Right atrium auricular region (tissue), 2 donors: ENCODE results near the gene ZNF318. TPM values are rescaled to one million over a fixed set of nuclear protein-coding genes. Genes with fewer than 3 reads are reported as not detected.
"Not testable (repeated sequence)": the region's sequence is repeated elsewhere in the genome, so short reads cannot be mapped to it uniquely, and the experiment has no call there.

Source experiments
- DNase-seq: peaks from one replicate; pipeline ENCODE4 v3.0.0-alpha.2; 2019; ENCODE audit warnings: low spot score
- H3K27ac ChIP-seq, 2 donors: fragments of 200-600 bp; sonication (generic); 1 replicate in 1 of 2; 2 replicates in 1 of 2; pipeline ENCODE4 v1.5.1; 2016 to 2019
- H3K27me3 ChIP-seq, 2 donors: fragments of 200-600 bp; sonication (generic); one replicate each; pipeline versions ENCODE4 v1.5.1 to v1.6.0; 2017 to 2019
- H3K36me3 ChIP-seq: fragments of 200-600 bp; sonication (generic); one replicate; pipeline ENCODE4 v1.5.1; 2016
- H3K4me1 ChIP-seq, 2 donors: fragments of 200-600 bp; sonication (generic); one replicate each; pipeline versions ENCODE4 v1.5.1 to v1.6.0; 2017 to 2019
- H3K4me3 ChIP-seq, 2 donors: fragments of 200-600 bp; sonication (generic); 1 replicate in 1 of 2; 2 replicates in 1 of 2; pipeline ENCODE4 v1.5.1; 2017 to 2019; ENCODE audit warnings: mild to moderate bottlenecking in 1 of 2, moderate library complexity in 1 of 2
- H3K9me3 ChIP-seq, 2 donors: fragments of 200-600 bp; sonication (generic); one replicate each; pipeline ENCODE4 v1.5.1; 2019
- total RNA-seq, 2 donors: library from RNA; depleted of rRNA; stranded (reverse); fragments of >200 nt; gene quantifications; one replicate each; pipeline ENCODE4 v1.1.0, GENCODE V29; 2016
- TF ChIP-seq, protein P1 (sequence below), 2 donors: fragments of 200-600 bp; sonication (generic); IDR thresholded peaks; one replicate each; pipeline ENCODE4 v1.5.1; 2019; ENCODE audit warnings: antibody characterized with exemption in 2 of 2

ZNF318 gene
- total RNA-seq, 2 donors from 2014 or later: 10.1 to 11.3 TPM

DNA sequence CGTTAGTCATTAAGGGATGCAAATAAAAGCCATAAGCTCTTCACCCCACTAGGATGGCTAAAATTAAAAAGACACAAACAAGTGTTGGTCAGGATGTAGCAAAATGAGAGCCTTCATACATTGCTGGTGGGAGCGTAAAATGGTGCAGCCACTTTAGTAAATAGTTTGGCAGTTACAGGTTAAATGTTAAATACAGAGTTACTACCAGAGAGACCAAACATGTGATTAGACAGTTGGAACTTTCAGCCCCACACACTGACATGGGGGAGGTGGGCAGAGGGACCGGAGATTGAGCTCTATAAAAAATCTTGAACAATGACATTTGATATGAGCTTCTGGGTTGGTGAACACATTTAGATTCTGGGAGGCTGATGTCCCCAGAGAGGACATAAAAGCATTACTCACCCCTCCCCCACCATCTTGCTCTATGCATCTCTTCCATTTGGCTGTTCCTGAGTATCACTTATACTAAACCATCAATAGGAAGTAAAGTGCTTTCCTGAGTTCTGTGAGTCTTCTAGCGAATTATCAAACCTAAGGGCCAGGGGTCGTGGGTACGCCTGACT lies 20.4 kb upstream of the ZNF318 start:
- H3K4me3 ChIP-seq: no peak overlapping the region
- no peaks in the 10 kb centered on the region for H3K4me1 ChIP-seq
- H3K27ac ChIP-seq: no peak overlapping the region
- TF ChIP-seq, protein P1, sequence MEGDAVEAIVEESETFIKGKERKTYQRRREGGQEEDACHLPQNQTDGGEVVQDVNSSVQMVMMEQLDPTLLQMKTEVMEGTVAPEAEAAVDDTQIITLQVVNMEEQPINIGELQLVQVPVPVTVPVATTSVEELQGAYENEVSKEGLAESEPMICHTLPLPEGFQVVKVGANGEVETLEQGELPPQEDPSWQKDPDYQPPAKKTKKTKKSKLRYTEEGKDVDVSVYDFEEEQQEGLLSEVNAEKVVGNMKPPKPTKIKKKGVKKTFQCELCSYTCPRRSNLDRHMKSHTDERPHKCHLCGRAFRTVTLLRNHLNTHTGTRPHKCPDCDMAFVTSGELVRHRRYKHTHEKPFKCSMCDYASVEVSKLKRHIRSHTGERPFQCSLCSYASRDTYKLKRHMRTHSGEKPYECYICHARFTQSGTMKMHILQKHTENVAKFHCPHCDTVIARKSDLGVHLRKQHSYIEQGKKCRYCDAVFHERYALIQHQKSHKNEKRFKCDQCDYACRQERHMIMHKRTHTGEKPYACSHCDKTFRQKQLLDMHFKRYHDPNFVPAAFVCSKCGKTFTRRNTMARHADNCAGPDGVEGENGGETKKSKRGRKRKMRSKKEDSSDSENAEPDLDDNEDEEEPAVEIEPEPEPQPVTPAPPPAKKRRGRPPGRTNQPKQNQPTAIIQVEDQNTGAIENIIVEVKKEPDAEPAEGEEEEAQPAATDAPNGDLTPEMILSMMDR (IDR thresholded peaks at IDR 0.05): no peak
- H3K9me3 ChIP-seq: no peaks in the 10 kb centered on the region
- DNase-seq: no peak
- no peaks in the 10 kb centered on the region for H3K27me3 ChIP-seq
- H3K36me3 ChIP-seq: no peaks in the 10 kb centered on the region

DNA sequence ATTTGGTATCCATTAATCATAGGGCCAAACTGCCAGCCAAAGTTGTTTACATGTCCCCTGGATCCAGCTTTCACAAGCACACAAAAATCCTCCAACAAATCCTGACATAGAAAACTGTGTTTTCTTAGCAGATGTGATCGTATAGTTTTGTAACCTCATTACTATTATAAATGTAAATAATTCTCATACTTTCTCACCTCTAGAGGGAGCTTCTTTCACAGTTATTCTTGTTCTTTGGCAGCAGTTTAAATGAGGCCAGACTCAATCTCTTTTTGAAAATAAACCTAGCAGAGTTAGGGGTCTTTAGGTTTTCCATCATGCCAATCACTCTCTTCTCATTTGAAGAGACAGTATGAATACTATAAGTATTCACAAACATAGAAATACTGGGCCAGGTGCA lies 17.0 kb upstream of the ZNF318 start:
- TF ChIP-seq, protein P1 (IDR thresholded peaks at IDR 0.05): no peak
- Histone ChIP-seq H3K9me3 (no peaks in the 10 kb centered on the region), H3K4me1 (no peaks in the 10 kb centered on the region), H3K27ac (no peak overlapping the region), H3K36me3 (no peaks in the 10 kb centered on the region), H3K27me3 (no peaks in the 10 kb centered on the region), H3K4me3 (no peak overlapping the region)
- DNase-seq: no peak

DNA sequence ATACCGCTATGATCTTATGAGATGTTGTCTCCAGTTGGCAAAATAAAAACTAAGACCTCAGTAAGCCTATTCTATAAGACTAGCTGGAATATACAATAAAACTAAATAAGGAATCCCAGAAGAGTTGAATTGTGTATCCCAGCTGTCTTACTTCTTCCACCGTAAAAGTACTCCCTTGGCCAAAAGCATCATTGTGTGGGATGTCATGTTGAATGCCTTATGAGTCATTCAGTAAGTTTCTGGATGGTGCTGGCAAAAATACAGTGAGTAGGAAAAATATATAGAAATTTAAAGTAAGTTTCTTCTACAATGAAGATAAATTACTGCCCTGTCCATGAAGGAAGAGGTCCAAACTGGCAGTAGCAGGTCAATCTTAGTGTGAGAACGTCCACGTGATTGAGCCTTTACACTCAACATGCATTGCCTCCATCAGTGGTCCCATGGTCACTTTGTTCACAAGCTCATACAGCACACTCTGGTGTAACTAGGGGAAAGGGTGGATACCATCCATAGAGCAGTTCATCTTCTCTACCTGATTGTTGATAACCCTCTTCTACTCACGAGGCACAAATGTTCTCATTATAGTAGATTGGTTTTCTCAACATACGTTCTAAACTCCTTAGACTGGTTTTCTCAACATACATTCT lies 13.7 kb upstream of the ZNF318 start:
- Histone ChIP-seq H3K9me3 (no peaks in the 10 kb centered on the region), H3K27me3 (no peaks in the 10 kb centered on the region), H3K4me3 (no peak overlapping the region), H3K36me3 (no peaks in the 10 kb centered on the region), H3K27ac (no peak overlapping the region), H3K4me1 (no peaks in the 10 kb centered on the region)
- TF ChIP-seq, protein P1 (IDR thresholded peaks at IDR 0.05): no peak
- DNase-seq: no peak

DNA sequence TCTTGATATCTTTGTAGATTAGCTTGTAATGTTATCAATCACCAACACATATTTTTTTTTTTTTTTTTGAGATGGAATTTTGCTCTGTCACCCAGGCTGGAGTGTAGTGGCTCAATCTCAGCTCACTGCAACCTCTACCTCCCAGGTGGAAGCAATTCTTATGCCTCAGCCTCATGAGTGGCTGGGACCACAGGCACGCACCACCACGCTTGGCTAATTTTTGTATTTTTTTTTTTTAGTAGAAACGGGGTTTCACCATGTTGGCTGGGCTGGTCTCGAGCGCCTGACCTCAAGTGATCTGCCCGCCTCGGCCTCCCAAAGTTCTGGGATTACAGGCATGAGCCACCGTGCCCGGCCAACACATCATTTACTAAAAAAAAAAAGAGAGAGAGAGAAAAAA lies 11.4 kb upstream of the ZNF318 start:
- H3K27ac ChIP-seq, H3K9me3 ChIP-seq, H3K4me3 ChIP-seq, H3K27me3 ChIP-seq, H3K36me3 ChIP-seq, H3K4me1 ChIP-seq, DNase-seq: not testable (repeated sequence)

DNA sequence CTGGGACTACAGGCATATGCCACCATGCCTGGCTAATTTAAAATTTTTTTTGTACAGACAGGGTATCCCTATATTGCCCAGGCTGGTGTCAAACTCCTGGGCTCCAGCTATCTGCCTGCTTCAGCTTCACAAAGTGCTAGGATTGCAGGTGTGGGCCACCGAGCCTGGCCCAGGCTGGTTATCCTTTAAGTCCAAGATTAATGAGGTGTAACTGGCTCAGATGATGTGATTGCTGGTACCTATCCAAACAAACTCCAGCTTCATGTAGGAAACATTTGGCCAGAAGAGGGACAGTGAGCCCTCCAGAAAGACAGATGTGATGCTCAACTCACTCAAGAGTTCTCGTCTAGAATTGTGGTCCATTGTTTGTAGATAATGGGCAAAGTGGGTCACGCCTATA lies 9.2 kb upstream of the ZNF318 start:
- H3K36me3 ChIP-seq: no peaks in the 10 kb centered on the region
- TF ChIP-seq, protein P1 (IDR thresholded peaks at IDR 0.05): no peak
- H3K4me1 ChIP-seq: no peaks in the 10 kb centered on the region
- H3K4me3 ChIP-seq: no peak overlapping the region
- H3K9me3 ChIP-seq: no peaks in the 10 kb centered on the region
- no peaks in the 10 kb centered on the region for H3K27me3 ChIP-seq
- H3K27ac ChIP-seq: no peak overlapping the region
- no peak for DNase-seq

DNA sequence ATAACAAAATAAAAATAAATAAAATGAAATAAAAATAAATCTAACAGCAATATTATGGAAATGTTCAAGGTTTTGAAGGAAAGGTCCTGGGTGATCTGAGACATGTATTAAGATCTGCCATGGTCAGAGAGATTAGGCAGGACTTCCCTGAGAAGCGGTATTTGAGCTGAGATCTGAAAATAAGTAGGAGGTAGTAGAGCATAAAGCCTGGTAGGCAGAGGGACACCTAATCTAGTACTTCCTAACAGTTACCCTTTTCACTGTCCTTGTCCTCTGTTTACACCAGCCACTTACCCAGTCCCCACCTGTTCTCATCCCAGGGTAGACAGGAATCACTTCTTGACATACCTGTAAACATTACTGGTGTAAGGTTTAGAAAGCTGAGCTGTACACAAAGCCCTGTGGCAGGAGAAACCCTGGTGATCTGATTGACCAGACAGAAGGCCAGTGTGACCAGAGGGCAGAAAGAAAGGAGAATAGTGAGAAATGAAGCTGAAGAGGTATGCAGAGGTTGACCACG lies 8.3 kb upstream of the ZNF318 start:
- Histone ChIP-seq H3K9me3 (no peaks in the 10 kb centered on the region), H3K36me3 (no peaks in the 10 kb centered on the region), H3K4me1 (no peaks in the 10 kb centered on the region), H3K4me3 (no peak overlapping the region), H3K27ac (no peak overlapping the region), H3K27me3 (no peaks in the 10 kb centered on the region)
- DNase-seq: no peak
- TF ChIP-seq, protein P1 (IDR thresholded peaks at IDR 0.05): no peak
